HFFc6 (cell line): ENCODE data around the gene EIF3C. TPM values are rescaled to one million over a fixed set of nuclear protein-coding genes. Genes with fewer than 3 reads are reported as not detected.

Experiments
- microRNA-seq: library from miRNA; unstranded; fragments of <30 nt; microRNA quantifications from one replicate; pipeline ENCODE4, GENCODE V29; 2019
- total RNA-seq, 6 experiments: library from RNA; stranded (reverse); fragmentation: NEBNext Ultra II Directional; extraction: Animal tissue kit (Norgen Biotek cat#: 25700); gene quantifications; 2 replicates in 1 of 6; 3 replicates in 5 of 6; pipeline ENCODE4 v1.2.3, GENCODE V29; 2021

Gene EIF3C
- total RNA-seq, 6 experiments from 2014 or later, result 565 to 629 (median 588) TPM

Small RNA genes within 50 kb of the gene (microRNA-seq; reads per million reads assigned to microRNA genes)
- gene MIR6862-2, result not detected

Other genes with a start within 250 kb of the EIF3C start
- not detected for gene NPIPB7, start 239.1 kb upstream of the EIF3C start, total RNA-seq
- 10 to 100 TPM; 17.7 to 29.3 (median 22.1) TPM for gene CLN3, start 219.4 kb upstream of the EIF3C start, total RNA-seq
- gene APOBR, start 216.8 kb upstream of the EIF3C start, total RNA-seq, result not detected
- not detected for gene IL27, start 204.6 kb upstream of the EIF3C start, total RNA-seq
- 10 to 100 TPM; 31.9 to 60.3 (median 43.7) TPM for gene NUPR1, start 172.5 kb upstream of the EIF3C start, total RNA-seq
- 10 to 100 TPM in 4 of 6 experiments, 1 to 10 TPM in 2; 7.6 to 11.6 (median 10.5) TPM for gene SGF29, start 157.5 kb upstream of the EIF3C start, total RNA-seq
- gene SULT1A2, start 114.4 kb upstream of the EIF3C start, total RNA-seq, result not detected
- under 1 TPM in 3 of 6 experiments, not detected in 3; 0.17 to 0.30 (median 0.18) TPM for gene SULT1A1, start 101.4 kb upstream of the EIF3C start, total RNA-seq
- under 1 TPM in 2 of 6 experiments, not detected in 4; 0.31 to 0.75 TPM for gene NPIPB8, start 73.4 kb upstream of the EIF3C start, total RNA-seq
- under 1 TPM; 0.16 to 0.86 (median 0.45) TPM for gene NPIPB9, start 40.3 kb downstream of the EIF3C start, total RNA-seq
- gene ATXN2L, start 111.5 kb downstream of the EIF3C start, total RNA-seq, result 100 to 1,000 TPM; 125 to 152 (median 134) TPM
- gene TUFM, start 134.9 kb downstream of the EIF3C start, total RNA-seq, result 100 to 1,000 TPM; 140 to 194 (median 158) TPM
- gene SH2B1, start 152.4 kb downstream of the EIF3C start, total RNA-seq, result 10 to 100 TPM; 33.9 to 41.0 (median 37.6) TPM
- gene ATP2A1, start 167.0 kb downstream of the EIF3C start, total RNA-seq, result under 1 TPM; 0.26 to 0.85 (median 0.54) TPM
- 10 to 100 TPM; 19.8 to 24.9 (median 21.9) TPM for gene RABEP2, start 213.8 kb downstream of the EIF3C start, total RNA-seq
- gene CD19, start 220.5 kb downstream of the EIF3C start, total RNA-seq, result not detected
- 10 to 100 TPM; 18.1 to 21.9 (median 19.9) TPM for gene NFATC2IP, start 239.5 kb downstream of the EIF3C start, total RNA-seq